ENCODE results near the gene WDFY3.

WDFY3 gene

GRCh38 chr4:84691170-84691691, 275.3 kb downstream of the WDFY3 start:
- no peak overlapping the region for H3K4me3 ChIP-seq (replicated peaks in 1 of 2; ENCODE audit: low read depth in 2 of 2, low read length in 2 of 2)
- no peak for TF ChIP-seq CTCF (IDR thresholded peaks at IDR 0.05; ENCODE audit: low read depth, low read length)
- DNase-seq (ENCODE audit: low read depth in 2 of 2), result peak; percentile 94 to 96

DNA sequence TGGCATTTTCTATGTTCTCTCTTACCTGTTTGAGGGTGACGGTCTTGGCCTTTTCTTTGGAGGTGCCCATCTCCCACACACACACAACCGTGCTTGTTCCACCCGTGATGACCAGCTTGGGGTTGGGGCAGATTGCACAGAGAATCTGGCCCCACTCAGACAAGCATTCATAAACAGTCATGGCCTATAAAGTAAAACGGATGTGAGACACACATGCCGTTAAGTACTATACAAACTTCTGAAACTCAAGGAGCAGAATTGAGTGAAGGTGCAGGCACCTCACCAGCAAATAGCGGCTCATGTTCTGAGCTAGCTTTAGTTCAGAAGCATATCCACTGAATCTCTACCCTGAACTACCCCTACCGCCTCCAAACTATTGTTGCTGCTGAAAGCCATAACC, 276.0 kb downstream of the WDFY3 start:
- DNase-seq (ENCODE audit: low read depth in 2 of 2), result peak in 1 of 2 donors; percentile 10
- no peak overlapping the region for H3K4me3 ChIP-seq (replicated peaks in 1 of 2; ENCODE audit: low read depth in 2 of 2, low read length in 2 of 2)
- TF ChIP-seq CTCF (IDR thresholded peaks at IDR 0.05; ENCODE audit: low read depth, low read length), result no peak

DNA sequence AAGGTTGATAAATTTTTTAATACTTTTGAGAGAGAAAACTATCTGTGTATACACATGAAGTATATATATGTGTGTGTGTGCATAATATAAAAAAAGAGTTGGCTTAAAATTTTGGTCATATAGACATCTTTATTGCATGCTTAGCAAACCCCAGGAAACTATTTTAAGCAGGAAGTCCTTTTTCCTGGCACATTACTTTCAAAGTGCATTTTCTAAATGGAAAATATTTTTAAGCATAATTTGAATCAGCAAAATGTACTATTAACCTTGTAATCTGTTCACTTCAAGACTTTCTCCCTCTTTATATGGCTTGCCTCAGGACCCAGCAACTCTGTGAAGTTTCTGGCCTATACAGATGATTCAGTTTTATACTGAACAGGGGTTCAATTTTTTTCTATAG, 277.3 kb downstream of the WDFY3 start:
- DNase-seq (ENCODE audit: low read depth in 2 of 2), result no peak
- no peak overlapping the region for H3K4me3 ChIP-seq (replicated peaks in 1 of 2; ENCODE audit: low read depth in 2 of 2, low read length in 2 of 2)
- no peak for TF ChIP-seq CTCF (IDR thresholded peaks at IDR 0.05; ENCODE audit: low read depth, low read length)

- no peak overlapping the region for H3K4me3 ChIP-seq (replicated peaks in 1 of 2; ENCODE audit: low read depth in 2 of 2, low read length in 2 of 2)
- TF ChIP-seq CTCF (IDR thresholded peaks at IDR 0.05; ENCODE audit: low read depth, low read length), result no peak
- no peak for DNase-seq (ENCODE audit: low read depth in 2 of 2)
Measured at GRCh38 chr4:84688605-84689004, 277.9 kb downstream of the WDFY3 start.

- no peak overlapping the region for H3K4me3 ChIP-seq (replicated peaks in 1 of 2; ENCODE audit: low read depth in 2 of 2, low read length in 2 of 2)
- TF ChIP-seq CTCF (IDR thresholded peaks at IDR 0.05; ENCODE audit: low read depth, low read length), result no peak
- DNase-seq (ENCODE audit: low read depth in 2 of 2), result no peak
Measured at GRCh38 chr4:84685105-84685504, 281.4 kb downstream of the WDFY3 start.

GRCh38 chr4:84684361-84684760, 282.1 kb downstream of the WDFY3 start:
- TF ChIP-seq CTCF (IDR thresholded peaks at IDR 0.05; ENCODE audit: low read depth, low read length), result no peak
- H3K4me3 ChIP-seq (replicated peaks in 1 of 2; ENCODE audit: low read depth in 2 of 2, low read length in 2 of 2), result no peak overlapping the region
- no peak for DNase-seq (ENCODE audit: low read depth in 2 of 2)

All from cardiac fibroblast (primary cell).